H9 (cell line): Measurements from ENCODE around the gene ENPP7. TPM values are rescaled to one million over a fixed set of nuclear protein-coding genes. Genes with fewer than 3 reads are reported as not detected.

Source experiments
- DNase-seq: peaks from one replicate; pipeline ENCODE4 v3.0.0-alpha.2; 2017
- H2AFZ ChIP-seq: one replicate; pipeline ENCODE4 v1.6.1; 2013; ENCODE audit warnings: mild to moderate bottlenecking, low read length, control low read depth, moderate library complexity
- H2AK5ac ChIP-seq: 2 replicates; pipeline ENCODE4 v1.6.1; 2013; ENCODE audit warnings: low read length, control low read depth, mixed read lengths; ENCODE audit not compliant: insufficient read length
- H2BK120ac ChIP-seq: one replicate; pipeline ENCODE4 v1.6.1; 2013; ENCODE audit warnings: low read depth, mild to moderate bottlenecking, low read length, control low read depth, inconsistent platforms; ENCODE audit not compliant: poor library complexity, severe bottlenecking
- H2BK12ac ChIP-seq: 2 replicates; pipeline ENCODE4 v1.6.1; 2013; ENCODE audit warnings: low read length, control low read depth, mixed read lengths, low read depth; ENCODE audit not compliant: insufficient read length
- H2BK15ac ChIP-seq: 2 replicates; pipeline ENCODE4 v1.6.1; 2013; ENCODE audit warnings: low read depth, low read length, control low read depth
- H2BK20ac ChIP-seq: one replicate; pipeline ENCODE4 v1.6.1; 2013; ENCODE audit warnings: low read depth, mild to moderate bottlenecking, low read length, control low read depth, inconsistent platforms; ENCODE audit not compliant: poor library complexity, severe bottlenecking
- H2BK5ac ChIP-seq: 2 replicates; pipeline ENCODE4 v1.6.1; 2013; ENCODE audit warnings: low read length, control low read depth, mixed read lengths; ENCODE audit not compliant: insufficient read length
- H3K14ac ChIP-seq: 2 replicates; pipeline ENCODE4 v1.6.1; 2013; ENCODE audit warnings: low read length, control low read depth; ENCODE audit not compliant: insufficient read depth
- H3K18ac ChIP-seq: 2 replicates; pipeline ENCODE4 v1.6.1; 2013; ENCODE audit warnings: low read depth, mild to moderate bottlenecking, mixed read lengths, low read length, control low read depth; ENCODE audit not compliant: insufficient read length
- H3K23ac ChIP-seq: 2 replicates; pipeline ENCODE4 v1.6.1; 2013; ENCODE audit warnings: low read length, control low read depth, mixed read lengths, low read depth; ENCODE audit not compliant: insufficient read length
- H3K23me2 ChIP-seq: 2 replicates; pipeline ENCODE4 v1.6.1; 2013; ENCODE audit warnings: low read depth, mild to moderate bottlenecking, mixed read lengths, low read length, control low read depth; ENCODE audit not compliant: insufficient read length, poor library complexity, severe bottlenecking
- H3K27ac ChIP-seq: 2 replicates; pipeline ENCODE4 v1.5.1; 2013; ENCODE audit warnings: low read length, control low read depth, mixed read lengths, low read depth; ENCODE audit not compliant: insufficient read length
- H3K27me3 ChIP-seq: 2 replicates; pipeline ENCODE4 v1.6.1; 2013; ENCODE audit warnings: low read length, control low read depth, inconsistent platforms; ENCODE audit not compliant: insufficient read depth
- H3K4ac ChIP-seq: 2 replicates; pipeline ENCODE4 v1.6.1; 2013; ENCODE audit warnings: low read depth, mild to moderate bottlenecking, control low read depth, inconsistent platforms, low read length, moderate library complexity
- H3K4me1 ChIP-seq: 2 replicates; pipeline ENCODE4 v1.6.1; 2013; ENCODE audit warnings: low read length, control low read depth, inconsistent platforms; ENCODE audit not compliant: insufficient read depth
- H3K4me2 ChIP-seq: 2 replicates; pipeline ENCODE4 v1.6.1; 2013; ENCODE audit warnings: low read length, control low read depth, mixed read lengths; ENCODE audit not compliant: insufficient read length, insufficient read depth
- H3K56ac ChIP-seq: 2 replicates; pipeline ENCODE4 v1.6.1; 2013; ENCODE audit warnings: low read depth, mild to moderate bottlenecking, mixed read lengths, low read length, control low read depth; ENCODE audit not compliant: insufficient read length
- H3K79me1 ChIP-seq: 2 replicates; pipeline ENCODE4 v1.6.1; 2013; ENCODE audit warnings: low read depth, mild to moderate bottlenecking, moderate library complexity, low read length, control low read depth, inconsistent platforms; ENCODE audit not compliant: insufficient read depth, poor library complexity, severe bottlenecking
- H3K79me2 ChIP-seq: 2 replicates; pipeline ENCODE4 v1.6.1; 2013; ENCODE audit warnings: low read length, control low read depth, inconsistent platforms; ENCODE audit not compliant: insufficient read depth
- H3K9ac ChIP-seq: 2 replicates; pipeline ENCODE4 v1.6.1; 2013; ENCODE audit warnings: low read length, control low read depth, mixed read lengths; ENCODE audit not compliant: insufficient read length; ENCODE audit errors: extremely low read depth
- H3K9me3 ChIP-seq: one replicate; pipeline ENCODE4 v1.6.1; 2013; ENCODE audit warnings: low read depth, low read length, inconsistent platforms; ENCODE audit not compliant: control insufficient read depth
- H3T11ph ChIP-seq: one replicate; pipeline ENCODE4 v1.6.1; 2013; ENCODE audit warnings: mild to moderate bottlenecking, low read length, control low read depth, inconsistent platforms
- H4K20me1 ChIP-seq: one replicate; pipeline ENCODE4 v1.6.1; 2013; ENCODE audit not compliant: control insufficient read depth, insufficient read length, insufficient read depth
- H4K5ac ChIP-seq: 2 replicates; pipeline ENCODE4 v1.6.1; 2013; ENCODE audit warnings: low read depth, mild to moderate bottlenecking, mixed read lengths, low read length, control low read depth; ENCODE audit not compliant: insufficient read length
- H4K8ac ChIP-seq: replicated peaks from 2 replicates; pipeline ENCODE4 v1.6.1; 2013; ENCODE audit warnings: low read length, control low read depth, mixed read lengths, low read depth; ENCODE audit not compliant: insufficient read length
- H4K91ac ChIP-seq: 2 replicates; pipeline ENCODE4 v1.6.1; 2013; ENCODE audit warnings: low read depth, mild to moderate bottlenecking, moderate library complexity, mixed read lengths, low read length, control low read depth; ENCODE audit not compliant: insufficient read length
- H3K27ac Mint-ChIP-seq, 3 experiments: 2 replicates in 2 of 3; 3 replicates in 1 of 3; pipeline ENCODE4 v1.8.0; 2020 to 2021; ENCODE audit warnings: mixed read lengths in 3 of 3, mild to moderate bottlenecking in 1 of 3, moderate library complexity in 1 of 3
- H3K27me3 Mint-ChIP-seq: 2 replicates; pipeline ENCODE4 v1.8.0; 2021; ENCODE audit warnings: low read depth, mild to moderate bottlenecking, moderate library complexity, mixed read lengths
- H3K36me3 Mint-ChIP-seq, 3 experiments: 2 replicates in 2 of 3; 3 replicates in 1 of 3; pipeline ENCODE4 v1.8.0; 2020 to 2021; ENCODE audit warnings: low read depth in 3 of 3, mixed read lengths in 3 of 3; ENCODE audit not compliant: insufficient read depth in 1 of 3
- H3K4me1 Mint-ChIP-seq, 2 experiments: 2 replicates each; pipeline ENCODE4 v1.8.0; 2020; ENCODE audit warnings: mixed read lengths in 2 of 2
- H3K4me3 Mint-ChIP-seq, 2 experiments: 2 replicates in 1 of 2; 3 replicates in 1 of 2; pipeline ENCODE4 v1.8.0; 2020 to 2021; ENCODE audit warnings: mild to moderate bottlenecking in 2 of 2, mixed read lengths in 2 of 2, moderate library complexity in 1 of 2
- H3K9me3 Mint-ChIP-seq, 2 experiments: 2 replicates in 1 of 2; 3 replicates in 1 of 2; pipeline ENCODE4 v1.8.0; 2020; ENCODE audit warnings: mild to moderate bottlenecking in 2 of 2, mixed read lengths in 2 of 2, moderate library complexity in 1 of 2
- CTCF ChIP-seq: fragments of 200-600 bp; sonication (generic); conservative IDR thresholded peaks from 3 replicates; pipeline ENCODE4 v1.8.0; 2021; ENCODE audit warnings: antibody characterized with exemption, mild to moderate bottlenecking
- WGBS: extraction: QIAGEN DNeasy Blood & Tissue Kit; methylation state at CpG from one replicate; pipeline ENCODE4 v1.1.7; 2013; ENCODE audit warnings: missing lambda C conversion rate, low lambda C conversion rate, mixed read lengths; ENCODE audit not compliant: insufficient read length; ENCODE audit errors: extremely low coverage; 5-methylcytosine and 5-hydroxymethylcytosine counted together
- total RNA-seq: library from RNA; stranded (reverse); gene quantifications from 2 replicates; pipeline ENCODE4 v1.2.1, GENCODE V29; 2021

The ENPP7 gene
- total RNA-seq, 1 experiment from 2014 or later: not detected

GRCh38 chr17:79742589-79742918 lies 11.8 kb downstream of the ENPP7 start:
- Histone ChIP-seq H3K4me1 (no peaks in the 10 kb centered on the region), H3K79me2 (no peaks in the 10 kb centered on the region), H3K56ac (no peak overlapping the region), H3K14ac (no peak overlapping the region), H3K79me1 (no peaks in the 10 kb centered on the region), H2BK15ac (no peak overlapping the region), H2BK120ac (no peak overlapping the region), H3T11ph (no peak overlapping the region), H4K8ac (no peak overlapping the region), H3K9ac (no peak overlapping the region), H3K23ac (no peak overlapping the region), H2BK20ac (no peak overlapping the region), H4K91ac (no peak overlapping the region), H3K27me3 (peaks cover 11% of the 10 kb centered on the region; the same call in 1 of the 2 replicates), H4K5ac (no peak overlapping the region), H3K18ac (no peak overlapping the region), H2BK12ac (no peak overlapping the region), H4K20me1 (no peaks in the 10 kb centered on the region), H3K23me2 (peaks cover 9% of the 10 kb centered on the region), H2BK5ac (no peak overlapping the region), H2AK5ac (no peak overlapping the region), H3K4ac (no peak overlapping the region), H3K27ac (no peak overlapping the region), H3K4me2 (no peak overlapping the region), H2AFZ (no peak overlapping the region), H3K9me3 (no peaks in the 10 kb centered on the region)
- no CpG with 5 or more reads among the region's 1 CpG for WGBS
- Mint-ChIP-seq H3K4me3 (no peak overlapping the region), H3K4me1 (peaks cover 8 to 18% of the 10 kb centered on the region in 2 experiments), H3K9me3 (no peaks in the 10 kb centered on the region; a peak in 1 of 5 replicates), H3K36me3 (no peaks in the 10 kb centered on the region), H3K27me3 (peaks cover 92% of the 10 kb centered on the region), H3K27ac (no peak overlapping the region)
- no peak for TF ChIP-seq CTCF
- no peak for DNase-seq
